Gastroesophageal sphincter (tissue), 3 donors: ENCODE data around the gene CDH13.

ENCODE experiments used
- CTCF ChIP-seq, 4 experiments: fragments of 200-600 bp in 2 of 4; fragments of 450-650 bp in 2 of 4; sonication (generic) in 1 of 4; IDR thresholded peaks; one replicate each; pipeline ENCODE4 v1.5.1; 2017 to 2019; ENCODE audit warnings: antibody characterized with exemption in 4 of 4, mild to moderate bottlenecking in 2 of 4, moderate library complexity in 2 of 4
- EP300 ChIP-seq: sonication (generic); formaldehyde crosslinking; IDR thresholded peaks from one replicate; pipeline ENCODE4 v1.6.1; 2017; ENCODE audit warnings: antibody characterized with exemption, mild to moderate bottlenecking
- POLR2A ChIP-seq, 2 donors: fragments of 450-650 bp; IDR thresholded peaks; one replicate each; pipeline ENCODE4 v1.6.1; 2017; ENCODE audit warnings: antibody characterized with exemption in 2 of 2, mild to moderate bottlenecking in 2 of 2, moderate library complexity in 1 of 2
- POLR2AphosphoS5 ChIP-seq: sonication (generic); formaldehyde crosslinking; IDR thresholded peaks from one replicate; pipeline ENCODE4 v1.6.1; 2017; ENCODE audit warnings: antibody characterized with exemption

- TF ChIP-seq CTCF (IDR thresholded peaks at IDR 0.05) (no peak), POLR2AphosphoS5 (no peak), POLR2A (IDR thresholded peaks at IDR 0.05) (no peak), EP300 (no peak)
Measured at GRCh38 chr16:83296505-83296904, 669.7 kb downstream of the CDH13 start.
